ENCODE data around the gene CNTNAP5.

DNA sequence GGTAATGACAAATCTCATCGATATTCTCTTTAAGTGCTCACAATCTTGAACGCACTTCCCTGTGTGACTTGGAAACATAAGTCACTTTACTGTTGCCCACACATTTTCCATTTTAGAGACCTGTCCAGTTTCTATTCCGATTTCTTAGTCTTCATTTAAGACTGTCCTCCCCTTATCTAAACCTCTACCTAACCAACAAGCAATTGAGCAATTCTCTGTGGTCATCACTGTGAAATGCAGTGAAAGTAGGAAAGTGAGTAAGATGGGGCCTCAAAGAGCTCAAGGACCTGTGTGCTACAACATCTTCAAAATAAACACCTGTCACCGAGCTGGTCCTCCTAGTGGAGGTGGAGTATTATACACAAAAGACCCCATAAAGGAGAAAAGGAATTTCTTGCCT, 184.4 kb downstream of the CNTNAP5 start:
- no peak for TF ChIP-seq POLR2A (IDR thresholded peaks at IDR 0.05; ENCODE audit: extremely low read depth, insufficient read length)
- TF ChIP-seq, protein P1, sequence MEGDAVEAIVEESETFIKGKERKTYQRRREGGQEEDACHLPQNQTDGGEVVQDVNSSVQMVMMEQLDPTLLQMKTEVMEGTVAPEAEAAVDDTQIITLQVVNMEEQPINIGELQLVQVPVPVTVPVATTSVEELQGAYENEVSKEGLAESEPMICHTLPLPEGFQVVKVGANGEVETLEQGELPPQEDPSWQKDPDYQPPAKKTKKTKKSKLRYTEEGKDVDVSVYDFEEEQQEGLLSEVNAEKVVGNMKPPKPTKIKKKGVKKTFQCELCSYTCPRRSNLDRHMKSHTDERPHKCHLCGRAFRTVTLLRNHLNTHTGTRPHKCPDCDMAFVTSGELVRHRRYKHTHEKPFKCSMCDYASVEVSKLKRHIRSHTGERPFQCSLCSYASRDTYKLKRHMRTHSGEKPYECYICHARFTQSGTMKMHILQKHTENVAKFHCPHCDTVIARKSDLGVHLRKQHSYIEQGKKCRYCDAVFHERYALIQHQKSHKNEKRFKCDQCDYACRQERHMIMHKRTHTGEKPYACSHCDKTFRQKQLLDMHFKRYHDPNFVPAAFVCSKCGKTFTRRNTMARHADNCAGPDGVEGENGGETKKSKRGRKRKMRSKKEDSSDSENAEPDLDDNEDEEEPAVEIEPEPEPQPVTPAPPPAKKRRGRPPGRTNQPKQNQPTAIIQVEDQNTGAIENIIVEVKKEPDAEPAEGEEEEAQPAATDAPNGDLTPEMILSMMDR (IDR thresholded peaks at IDR 0.05; ENCODE audit: low read depth, low read length): no peak
